Activated T-helper 17 cell treated with anti-CD3 and anti-CD28 coated beads, Interleukin-2, amount 50 U/mL, for 72 hours (primary cell): Measurements from ENCODE around the gene P2RY8. TPM values are rescaled to one million over a fixed set of nuclear protein-coding genes. Genes with fewer than 3 reads are reported as not detected.
"Not testable (repeated sequence)": the region's sequence is repeated elsewhere in the genome, so short reads cannot be mapped to it uniquely, and the experiment has no call there.

ENCODE experiments used
- ATAC-seq: fragments of 150-1000 bp; cut with Tn5 transposase; replicated peaks from 2 replicates; pipeline ENCODE4 v1.10.0; 2021; ENCODE audit warnings: mild to moderate bottlenecking, moderate library complexity
- H3K27ac Mint-ChIP-seq: one replicate; pipeline ENCODE4 v1.8.0; 2022; ENCODE audit warnings: mixed read lengths
- H3K27me3 Mint-ChIP-seq: one replicate; pipeline ENCODE4 v1.8.0; 2022; ENCODE audit warnings: mixed read lengths
- H3K36me3 Mint-ChIP-seq: one replicate; pipeline ENCODE4 v1.8.0; 2022; ENCODE audit warnings: low read depth, mild to moderate bottlenecking, mixed read lengths
- H3K4me1 Mint-ChIP-seq: one replicate; pipeline ENCODE4 v1.8.0; 2022; ENCODE audit warnings: mixed read lengths
- H3K4me3 Mint-ChIP-seq: one replicate; pipeline ENCODE4 v1.8.0; 2022; ENCODE audit warnings: mild to moderate bottlenecking, mixed read lengths
- H3K9me3 Mint-ChIP-seq: one replicate; pipeline ENCODE4 v1.8.0; 2022; ENCODE audit warnings: mixed read lengths
- total RNA-seq, 2 donors: library from RNA; stranded (reverse); gene quantifications; one replicate each; pipeline ENCODE4 v1.2.3, GENCODE V29; 2022

The P2RY8 gene
- total RNA-seq, 2 donors from 2014 or later: 89.0 to 105 TPM

DNA sequence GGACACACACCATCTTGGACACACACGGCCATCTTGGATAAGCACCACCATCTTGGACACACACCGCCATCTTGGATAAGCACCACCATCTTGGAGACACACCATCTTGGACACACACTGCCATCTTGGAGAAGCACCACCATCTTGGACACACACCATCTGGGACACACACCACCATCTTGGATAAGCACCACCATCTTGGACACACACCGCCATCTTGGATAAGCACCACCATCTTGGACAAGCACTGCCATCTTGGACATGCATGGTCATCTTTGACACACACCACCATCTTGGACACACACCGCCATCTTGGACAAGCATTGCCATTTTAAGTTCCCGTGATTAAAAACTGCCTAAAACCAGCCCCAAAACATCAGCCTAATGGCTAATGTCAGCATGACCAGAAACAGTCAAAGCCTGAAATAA, 88.4 kb downstream of the P2RY8 start:
- H3K27me3 Mint-ChIP-seq, ATAC-seq, H3K4me3 Mint-ChIP-seq, H3K27ac Mint-ChIP-seq: not testable (repeated sequence)
- H3K36me3 Mint-ChIP-seq: peaks cover 74% of the 10 kb centered on the region
- peaks cover 23% of the 10 kb centered on the region for H3K4me1 Mint-ChIP-seq
- peaks cover 19% of the 10 kb centered on the region for H3K9me3 Mint-ChIP-seq

DNA sequence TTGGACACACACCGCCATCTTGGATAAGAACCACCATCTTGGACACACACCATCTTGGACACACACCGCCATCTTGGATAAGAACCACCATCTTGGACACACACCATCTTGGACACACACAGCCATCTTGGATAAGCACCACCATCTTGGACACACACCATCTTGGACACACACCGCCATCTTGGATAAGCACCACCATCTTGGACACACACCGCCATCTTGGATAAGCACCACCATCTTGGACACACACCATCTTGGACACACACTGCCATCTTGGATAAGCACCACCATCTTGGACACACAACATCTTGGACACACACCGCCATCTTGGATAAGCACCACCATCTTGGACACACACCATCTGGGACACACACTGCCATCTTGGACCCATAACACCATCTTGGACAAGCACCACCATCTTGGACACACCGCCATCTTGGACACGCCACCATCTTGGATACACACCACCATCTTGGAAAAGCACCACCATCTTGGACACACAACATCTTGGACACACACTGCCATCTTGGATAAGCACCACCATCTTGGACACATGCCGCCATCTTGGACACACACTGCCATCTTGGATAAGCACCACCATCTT, 88.9 kb downstream of the P2RY8 start:
- H3K27ac Mint-ChIP-seq, H3K4me3 Mint-ChIP-seq, ATAC-seq, H3K27me3 Mint-ChIP-seq: not testable (repeated sequence)
- Mint-ChIP-seq H3K36me3 (peaks cover 76% of the 10 kb centered on the region), H3K4me1 (peaks cover 23% of the 10 kb centered on the region), H3K9me3 (peaks cover 20% of the 10 kb centered on the region)

GRCh38 chrX:1446984-1447968, 89.7 kb downstream of the P2RY8 start:
- not testable (repeated sequence) for H3K4me3 Mint-ChIP-seq, H3K27ac Mint-ChIP-seq, ATAC-seq, H3K27me3 Mint-ChIP-seq
- Mint-ChIP-seq H3K9me3 (peaks cover 20% of the 10 kb centered on the region), H3K4me1 (peaks cover 23% of the 10 kb centered on the region), H3K36me3 (peaks cover 79% of the 10 kb centered on the region)

DNA sequence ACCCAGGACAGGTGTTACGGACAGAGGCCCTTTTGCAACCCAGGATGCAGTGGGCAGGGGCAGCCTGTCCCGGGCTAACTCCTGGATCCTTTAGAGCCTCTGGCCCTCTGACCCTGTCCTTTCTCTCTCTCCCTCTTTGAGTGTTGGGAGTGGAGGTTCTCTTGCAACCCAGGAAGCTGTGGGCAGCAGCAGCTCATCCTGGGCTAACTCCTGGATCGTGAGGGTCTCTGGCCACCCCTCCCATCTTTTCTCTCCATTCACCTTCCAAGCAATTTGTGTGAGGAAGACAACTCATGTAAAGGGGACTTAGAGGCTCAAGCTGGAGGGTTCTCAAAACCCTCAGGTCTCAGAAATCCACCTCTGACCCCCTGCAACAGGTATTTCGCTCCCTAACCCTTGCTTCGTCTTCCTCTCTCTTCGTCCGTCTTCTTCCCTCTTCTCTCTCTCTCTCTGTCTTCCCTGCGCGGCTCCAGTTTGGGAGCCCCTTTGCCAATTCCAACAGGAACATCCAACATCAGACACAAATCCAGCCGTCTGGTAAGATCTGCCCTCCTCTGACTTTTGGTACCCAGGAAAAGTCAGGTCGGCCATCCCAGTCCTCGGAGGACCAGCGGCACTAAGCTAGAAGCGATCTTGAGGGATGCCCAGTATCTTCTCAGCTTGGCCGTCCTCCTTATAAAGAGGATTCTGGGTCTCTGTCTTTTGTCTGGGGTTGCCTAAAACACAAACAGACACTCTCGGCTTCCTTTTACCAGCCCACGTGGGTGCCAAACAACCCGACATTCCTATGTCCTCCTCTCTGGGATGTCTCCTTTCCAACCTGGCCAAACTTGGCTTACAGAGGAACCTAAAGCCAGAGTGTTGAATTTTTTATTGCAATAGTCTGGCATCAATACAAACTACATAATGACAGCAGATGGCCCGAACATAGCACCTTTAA, 92.2 kb downstream of the P2RY8 start:
- ATAC-seq: no peak
- peaks cover 19% of the 10 kb centered on the region for H3K4me1 Mint-ChIP-seq
- peaks cover 84% of the 10 kb centered on the region for H3K36me3 Mint-ChIP-seq
- no peaks in the 10 kb centered on the region for H3K27me3 Mint-ChIP-seq
- H3K4me3 Mint-ChIP-seq: no peak overlapping the region
- peak overlapping the region; percentile 25 for H3K27ac Mint-ChIP-seq
- H3K9me3 Mint-ChIP-seq: peaks cover 20% of the 10 kb centered on the region

- Mint-ChIP-seq H3K27me3 (no peaks in the 10 kb centered on the region), H3K36me3 (peaks cover 84% of the 10 kb centered on the region), H3K9me3 (peaks cover 12% of the 10 kb centered on the region), H3K4me3 (no peak overlapping the region), H3K27ac (no peak overlapping the region), H3K4me1 (peaks cover 6% of the 10 kb centered on the region)
- no peak for ATAC-seq
Measured at GRCh38 chrX:1443496-1444075, 93.4 kb downstream of the P2RY8 start.

GRCh38 chrX:1442724-1443367, 94.1 kb downstream of the P2RY8 start:
- peaks cover 84% of the 10 kb centered on the region for H3K36me3 Mint-ChIP-seq
- no peak overlapping the region for H3K4me3 Mint-ChIP-seq
- H3K27ac Mint-ChIP-seq: no peak overlapping the region
- no peaks in the 10 kb centered on the region for H3K27me3 Mint-ChIP-seq
- H3K9me3 Mint-ChIP-seq: peaks cover 7% of the 10 kb centered on the region
- H3K4me1 Mint-ChIP-seq: no peaks in the 10 kb centered on the region
- ATAC-seq: no peak

GRCh38 chrX:1442016-1442665, 94.8 kb downstream of the P2RY8 start:
- no peak for ATAC-seq
- Mint-ChIP-seq H3K4me1 (no peaks in the 10 kb centered on the region), H3K27me3 (no peaks in the 10 kb centered on the region), H3K36me3 (peaks cover 84% of the 10 kb centered on the region), H3K4me3 (no peak overlapping the region), H3K27ac (no peak overlapping the region), H3K9me3 (peaks cover 7% of the 10 kb centered on the region)

- no peak overlapping the region for H3K4me3 Mint-ChIP-seq
- no peak for ATAC-seq
- H3K27me3 Mint-ChIP-seq: no peaks in the 10 kb centered on the region
- no peaks in the 10 kb centered on the region for H3K4me1 Mint-ChIP-seq
- peaks cover 7% of the 10 kb centered on the region for H3K9me3 Mint-ChIP-seq
- H3K36me3 Mint-ChIP-seq: peaks cover 81% of the 10 kb centered on the region
- no peak overlapping the region for H3K27ac Mint-ChIP-seq
Measured at GRCh38 chrX:1440506-1440905, 96.5 kb downstream of the P2RY8 start.

- no peak overlapping the region for H3K4me3 Mint-ChIP-seq
- H3K27ac Mint-ChIP-seq: no peak overlapping the region
- no peaks in the 10 kb centered on the region for H3K9me3 Mint-ChIP-seq
- ATAC-seq: peak; percentile 26
- H3K36me3 Mint-ChIP-seq: peaks cover 66% of the 10 kb centered on the region
- no peaks in the 10 kb centered on the region for H3K27me3 Mint-ChIP-seq
- no peaks in the 10 kb centered on the region for H3K4me1 Mint-ChIP-seq
Measured at GRCh38 chrX:1435241-1435895, 101.6 kb downstream of the P2RY8 start.

- peaks cover 66% of the 10 kb centered on the region for H3K36me3 Mint-ChIP-seq
- no peak overlapping the region for H3K4me3 Mint-ChIP-seq
- H3K4me1 Mint-ChIP-seq: no peaks in the 10 kb centered on the region
- H3K27me3 Mint-ChIP-seq: no peaks in the 10 kb centered on the region
- ATAC-seq: no peak
- no peak overlapping the region for H3K27ac Mint-ChIP-seq
- H3K9me3 Mint-ChIP-seq: no peaks in the 10 kb centered on the region
Measured at GRCh38 chrX:1434871-1435240, 102.1 kb downstream of the P2RY8 start.

DNA sequence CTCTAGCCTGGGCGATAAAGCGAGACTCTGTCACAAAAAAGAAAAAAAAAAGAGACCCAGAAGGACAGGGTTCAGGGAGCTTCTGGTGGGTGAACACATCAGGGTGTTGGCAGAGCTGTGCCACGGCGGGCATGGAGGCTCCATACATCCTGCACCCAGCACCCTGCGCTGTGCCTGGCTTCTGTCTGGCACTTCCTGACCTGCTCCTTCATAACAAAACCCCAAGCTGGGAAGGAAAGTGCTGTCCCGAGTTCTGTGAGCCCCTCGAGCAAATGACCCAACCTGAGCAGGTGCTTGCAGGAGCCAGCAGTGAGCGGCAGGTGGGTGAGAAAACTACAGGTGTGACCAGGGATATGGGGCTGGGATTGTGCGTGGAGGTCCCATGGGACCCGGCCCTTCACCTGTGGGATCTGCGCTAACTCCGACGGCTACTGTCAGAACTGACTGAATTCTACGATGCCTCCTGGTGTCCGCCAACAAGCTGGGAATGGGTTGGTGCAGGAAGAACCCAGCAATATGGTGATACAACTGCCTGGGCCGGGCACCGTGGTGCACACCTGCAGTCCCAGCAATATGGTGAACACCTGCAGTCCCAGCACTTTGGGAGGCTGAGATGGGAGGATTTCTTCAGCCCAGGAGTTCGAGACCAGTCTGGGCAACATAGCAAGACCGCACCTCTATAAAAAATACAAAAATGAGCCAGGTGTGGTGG, 103.2 kb downstream of the P2RY8 start:
- no peak overlapping the region for H3K27ac Mint-ChIP-seq
- ATAC-seq: no peak
- peaks cover 58% of the 10 kb centered on the region for H3K36me3 Mint-ChIP-seq
- H3K27me3 Mint-ChIP-seq: no peaks in the 10 kb centered on the region
- no peak overlapping the region for H3K4me3 Mint-ChIP-seq
- no peaks in the 10 kb centered on the region for H3K4me1 Mint-ChIP-seq
- H3K9me3 Mint-ChIP-seq: no peaks in the 10 kb centered on the region

- H3K4me3 Mint-ChIP-seq: no peak overlapping the region
- H3K4me1 Mint-ChIP-seq: no peaks in the 10 kb centered on the region
- peak; percentile 77 for ATAC-seq
- no peak overlapping the region for H3K27ac Mint-ChIP-seq
- H3K9me3 Mint-ChIP-seq: no peaks in the 10 kb centered on the region
- H3K36me3 Mint-ChIP-seq: peaks cover 47% of the 10 kb centered on the region
- no peaks in the 10 kb centered on the region for H3K27me3 Mint-ChIP-seq
Measured at GRCh38 chrX:1430451-1430850, 106.5 kb downstream of the P2RY8 start.
